HEK293T (cell line): ENCODE measurements around the gene DDX41.

Source experiments
- ARNT ChIP-seq: fragments of 450-650 bp; IDR thresholded peaks from 2 replicates; pipeline ENCODE4 v1.6.1; 2017; ENCODE audit warnings: mild to moderate bottlenecking
- BHLHE40 ChIP-seq: fragments of 450-650 bp; IDR thresholded peaks from 2 replicates; pipeline ENCODE4 v1.6.1; 2016; ENCODE audit warnings: mild to moderate bottlenecking, moderate library complexity, borderline replicate concordance
- ELF4 ChIP-seq: fragments of 450-650 bp; IDR thresholded peaks from 2 replicates; pipeline ENCODE4 v1.6.1; 2017; ENCODE audit warnings: antibody characterized with exemption
- FOXK2 ChIP-seq: fragments of 450-650 bp; IDR thresholded peaks from 2 replicates; pipeline ENCODE4 v1.6.1; 2016; ENCODE audit warnings: mild to moderate bottlenecking
- HDGF ChIP-seq: fragments of 450-650 bp; IDR thresholded peaks from 2 replicates; pipeline ENCODE4 v1.6.1; 2017; ENCODE audit warnings: antibody characterized with exemption, borderline replicate concordance
- L3MBTL2 ChIP-seq: fragments of 450-650 bp; conservative IDR thresholded peaks from 2 replicates; pipeline ENCODE4 v1.6.1; 2016; ENCODE audit warnings: mild to moderate bottlenecking
- LEF1 ChIP-seq: fragments of 450-650 bp; IDR thresholded peaks from 2 replicates; pipeline ENCODE4 v1.6.1; 2017; ENCODE audit warnings: mild to moderate bottlenecking, borderline replicate concordance
- NFRKB ChIP-seq: fragments of 450-650 bp; IDR thresholded peaks from 2 replicates; pipeline ENCODE4 v1.6.1; 2016; ENCODE audit warnings: mild to moderate bottlenecking, moderate library complexity
- SP1 ChIP-seq: fragments of 450-650 bp; IDR thresholded peaks from 2 replicates; pipeline ENCODE4 v1.6.1; 2017
- SUZ12 ChIP-seq: fragments of 450-650 bp; IDR thresholded peaks from 2 replicates; pipeline ENCODE4 v1.6.1; 2016; ENCODE audit warnings: mild to moderate bottlenecking
- TARDBP ChIP-seq: fragments of 450-650 bp; IDR thresholded peaks from 2 replicates; pipeline ENCODE4 v1.6.1; 2016
- ZNF384 ChIP-seq: fragments of 450-650 bp; IDR thresholded peaks from 2 replicates; pipeline ENCODE4 v1.6.1; 2016

DNA sequence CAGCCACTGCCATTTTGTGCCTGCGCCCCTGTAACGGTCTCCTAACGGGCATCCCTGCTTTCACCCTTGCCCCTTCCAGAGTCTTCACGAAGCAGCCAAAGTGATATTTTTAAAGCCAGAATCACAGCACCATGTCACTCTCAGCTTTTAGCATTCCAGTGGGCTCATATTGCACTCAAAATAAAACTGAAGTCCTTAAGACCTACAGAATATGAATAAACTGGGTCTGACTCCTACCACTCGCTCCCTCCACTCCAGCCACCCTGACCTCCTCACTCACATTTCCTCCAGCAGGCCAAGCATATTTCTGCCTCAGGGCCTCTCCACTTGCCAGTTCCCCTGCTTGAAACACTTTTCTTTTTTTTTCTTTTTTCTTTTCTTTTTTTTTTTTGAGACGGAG is 16.9 kb downstream of the DDX41 start:
- TF ChIP-seq LEF1 (no peak), ELF4 (no peak), SUZ12 (no peak), ARNT (no peak), HDGF (no peak), ZNF384 (no peak), SP1 (no peak), L3MBTL2 (no peak), BHLHE40 (no peak), FOXK2 (no peak), NFRKB (no peak), TARDBP (no peak)
